Sigmoid colon (tissue), 4 donors: ENCODE results near the gene KCNJ15.

ENCODE experiments used
- POLR2AphosphoS5 ChIP-seq, 4 donors: sonication (generic); formaldehyde crosslinking; IDR thresholded peaks; one replicate each; pipeline ENCODE4 v1.6.1; 2017; ENCODE audit warnings: antibody characterized with exemption in 4 of 4
- TF ChIP-seq, protein P1 (sequence below), 4 experiments: fragments of 450-650 bp in 3 of 4; fragments of 200-600 bp in 1 of 4; IDR thresholded peaks; one replicate each; pipeline ENCODE4 v1.5.1; 2016 to 2019; ENCODE audit warnings: antibody characterized with exemption in 4 of 4, mild to moderate bottlenecking in 3 of 4, moderate library complexity in 2 of 4

DNA sequence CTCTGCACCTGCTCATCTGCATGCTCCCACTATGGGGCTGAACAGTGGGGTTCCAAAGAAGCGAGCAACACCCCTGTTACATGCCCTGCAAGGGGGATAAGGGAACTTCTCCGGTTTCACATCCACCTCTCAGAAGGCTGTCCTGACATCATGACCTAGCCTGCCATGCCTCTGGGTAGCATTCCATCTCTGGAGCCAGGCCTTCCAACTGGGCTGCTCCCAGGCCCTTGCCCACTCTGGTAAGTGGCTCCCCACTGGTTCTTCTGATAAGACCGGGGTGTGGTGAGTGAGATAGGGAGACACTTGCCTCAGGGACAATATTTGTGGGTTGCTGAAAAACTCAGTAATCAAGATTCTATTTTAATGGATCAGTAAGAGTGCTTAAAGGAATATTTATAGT lies 57.8 kb downstream of the KCNJ15 start:
- TF ChIP-seq, protein P1, sequence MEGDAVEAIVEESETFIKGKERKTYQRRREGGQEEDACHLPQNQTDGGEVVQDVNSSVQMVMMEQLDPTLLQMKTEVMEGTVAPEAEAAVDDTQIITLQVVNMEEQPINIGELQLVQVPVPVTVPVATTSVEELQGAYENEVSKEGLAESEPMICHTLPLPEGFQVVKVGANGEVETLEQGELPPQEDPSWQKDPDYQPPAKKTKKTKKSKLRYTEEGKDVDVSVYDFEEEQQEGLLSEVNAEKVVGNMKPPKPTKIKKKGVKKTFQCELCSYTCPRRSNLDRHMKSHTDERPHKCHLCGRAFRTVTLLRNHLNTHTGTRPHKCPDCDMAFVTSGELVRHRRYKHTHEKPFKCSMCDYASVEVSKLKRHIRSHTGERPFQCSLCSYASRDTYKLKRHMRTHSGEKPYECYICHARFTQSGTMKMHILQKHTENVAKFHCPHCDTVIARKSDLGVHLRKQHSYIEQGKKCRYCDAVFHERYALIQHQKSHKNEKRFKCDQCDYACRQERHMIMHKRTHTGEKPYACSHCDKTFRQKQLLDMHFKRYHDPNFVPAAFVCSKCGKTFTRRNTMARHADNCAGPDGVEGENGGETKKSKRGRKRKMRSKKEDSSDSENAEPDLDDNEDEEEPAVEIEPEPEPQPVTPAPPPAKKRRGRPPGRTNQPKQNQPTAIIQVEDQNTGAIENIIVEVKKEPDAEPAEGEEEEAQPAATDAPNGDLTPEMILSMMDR (IDR thresholded peaks at IDR 0.05), result no peak
- no peak for TF ChIP-seq POLR2AphosphoS5 (IDR thresholded peaks at IDR 0.05)
